Measurements from ENCODE around the gene DPAGT1. TPM values are rescaled to one million over a fixed set of nuclear protein-coding genes. Genes with fewer than 3 reads are reported as not detected.

Gene DPAGT1
- 16.5 and 20.3 TPM in 2 replicates for total RNA-seq

GRCh38 chr11:119101759-119102423, at the start of gene DPAGT1:
DPAGT1 (minus strand) TSS chr11:119101853; CDS start chr11:119101655, 198 bp downstream.

DNA sequence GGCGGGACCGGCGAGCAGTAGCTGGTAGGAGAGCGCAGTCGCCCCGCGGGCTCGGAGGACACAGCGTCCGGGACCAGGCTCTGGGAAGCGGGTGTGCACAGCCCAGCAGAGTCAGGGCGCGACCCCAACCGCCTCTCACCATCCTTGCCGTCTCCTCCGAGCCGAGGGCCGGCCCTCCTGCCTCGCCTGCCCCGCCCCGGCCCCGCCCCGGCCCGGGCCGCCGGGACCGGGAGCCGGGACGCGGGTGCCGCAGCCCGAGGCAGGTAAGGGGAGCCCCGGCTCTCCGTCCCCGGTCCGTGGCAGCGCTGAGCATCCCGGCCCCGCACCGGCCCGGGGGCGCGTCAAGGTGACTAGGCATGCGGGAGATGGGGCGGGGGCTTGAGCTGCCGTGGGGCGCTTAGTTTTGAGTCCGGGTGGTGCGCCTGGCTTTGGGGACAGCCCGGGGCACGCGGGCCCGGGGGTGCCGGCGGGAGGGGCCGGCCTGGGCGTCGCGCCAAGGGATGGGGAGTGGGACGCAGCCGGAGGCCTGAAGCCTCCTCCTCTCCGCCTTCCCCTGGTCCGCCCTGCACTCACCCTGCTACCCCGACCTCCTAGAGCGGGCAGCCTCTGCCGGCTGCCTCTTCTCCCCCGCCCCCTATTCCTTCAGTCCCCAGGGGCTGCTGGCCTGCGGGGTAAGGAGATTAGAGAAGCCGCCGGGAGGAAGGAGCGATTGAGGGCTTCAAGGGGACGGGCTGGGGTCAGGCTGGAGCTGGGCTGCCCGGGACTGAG, 47.5 kb upstream of the DPAGT1 start, which contains the start of gene ABCG4:
Gene ABCG4 (plus strand): TSS at position 35 of the 768 bp plus-strand sequence. CDS start 914 bp downstream, outside the sequence.

GRCh38 chr11:119121008-119121810, 19.6 kb upstream of the DPAGT1 start, which contains the start of gene HINFP:
HINFP (plus strand) TSS chr11:119121580; CDS start chr11:119126945, 5,365 bp downstream.

GRCh38 chr11:119106564-119107537, 5.2 kb upstream of the DPAGT1 start, which contains the start of gene C2CD2L:
C2CD2L (plus strand) TSS chr11:119107344; CDS start chr11:119107742, 398 bp downstream.

DNA sequence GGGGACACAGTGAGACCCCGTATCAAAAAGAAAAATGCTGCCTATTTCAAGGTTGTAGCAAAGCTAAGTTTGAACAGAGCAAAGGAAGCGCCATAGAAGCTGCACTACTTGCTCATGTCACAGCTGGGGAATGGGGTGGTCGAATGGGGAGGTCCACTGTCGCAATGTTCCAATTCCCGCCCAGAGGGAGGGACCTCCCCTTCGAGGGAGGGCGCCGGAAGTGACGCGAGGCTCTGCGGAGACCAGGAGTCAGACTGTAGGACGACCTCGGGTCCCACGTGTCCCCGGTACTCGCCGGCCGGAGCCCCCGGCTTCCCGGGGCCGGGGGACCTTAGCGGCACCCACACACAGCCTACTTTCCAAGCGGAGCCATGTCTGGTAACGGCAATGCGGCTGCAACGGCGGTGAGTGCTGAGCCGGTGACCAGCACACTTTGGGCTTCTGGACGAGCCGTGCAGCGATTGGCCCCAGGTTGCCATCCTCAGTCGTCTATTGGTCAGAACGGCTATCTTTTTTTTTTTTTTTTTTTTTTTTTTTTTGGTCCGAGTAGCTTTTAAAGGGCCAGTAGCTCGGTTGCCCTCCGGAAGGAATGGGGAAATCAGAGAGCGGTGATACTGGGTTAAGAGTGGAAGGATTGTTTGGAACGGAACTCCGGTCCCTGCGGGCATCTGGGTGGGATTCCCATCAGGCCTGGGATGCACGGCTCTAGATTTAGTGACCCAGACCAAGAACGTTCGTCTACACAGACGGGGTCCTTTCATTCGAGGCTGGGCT, 16.8 kb downstream of the DPAGT1 start, which contains the start of gene HMBS:
Gene HMBS (plus strand): TSS at position 219 of the 774 bp plus-strand sequence. CDS start 153 bp downstream, at position 372.

DNA sequence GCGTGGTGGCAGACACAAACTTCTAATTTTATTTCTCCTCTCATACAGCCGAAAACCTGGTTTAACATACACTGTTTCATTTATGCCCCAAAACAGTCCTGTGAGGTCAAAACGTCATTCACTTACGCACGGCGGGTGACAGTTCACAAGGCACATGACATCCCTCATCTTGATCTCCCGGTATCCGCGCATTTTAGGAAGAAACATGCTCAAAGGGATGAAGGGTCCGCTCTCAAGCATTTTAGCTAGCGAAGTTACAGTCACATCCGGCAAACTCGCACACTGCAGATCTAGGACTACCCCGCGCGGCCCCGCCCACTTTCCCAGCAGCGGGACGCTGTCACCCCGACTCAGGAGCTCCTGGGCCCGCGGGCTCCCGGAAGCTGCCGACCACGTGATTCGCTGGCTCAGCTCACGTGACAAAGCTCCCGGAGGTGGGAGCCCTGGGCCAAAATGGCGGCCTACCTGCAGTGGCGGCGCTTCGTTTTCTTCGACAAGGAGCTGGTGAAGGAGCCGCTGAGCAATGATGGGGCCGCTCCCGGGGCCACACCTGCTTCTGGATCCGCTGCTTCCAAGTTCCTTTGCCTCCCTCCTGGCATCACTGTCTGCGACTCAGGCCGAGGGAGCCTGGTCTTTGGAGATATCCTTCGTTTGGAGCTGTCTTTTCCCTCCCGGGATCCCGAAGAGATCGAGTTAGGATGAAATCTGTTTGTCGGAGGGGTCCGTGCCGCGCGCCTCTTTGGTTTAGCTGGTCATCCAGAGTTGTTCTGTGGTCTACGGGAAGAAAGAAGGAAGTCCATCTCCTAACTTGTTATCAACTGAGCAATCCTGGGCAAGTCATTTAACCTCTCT, 34.1 kb downstream of the DPAGT1 start, which contains the start of gene VPS11:
Gene VPS11 (plus strand): TSS at position 448 of the 852 bp plus-strand sequence. CDS start 6 bp downstream, at position 454.

GRCh38 chr11:119057000-119057769, 44.5 kb downstream of the DPAGT1 start, which contains the start of gene HYOU1:
HYOU1 (minus strand) TSS chr11:119057205; CDS start chr11:119056160, 1,045 bp downstream.

Other genes starting within 250 kb of the DPAGT1 start
- gene CXCR5, start 218.0 kb downstream of the DPAGT1 start, total RNA-seq = not detected in 2 replicates
- gene BCL9L, start 175.9 kb downstream of the DPAGT1 start, total RNA-seq = 13.0 and 19.2 TPM in 2 replicates
- not detected in 2 replicates for gene UPK2, start 145.6 kb downstream of the DPAGT1 start, total RNA-seq
- not detected in 2 replicates for gene FOXR1, start 130.1 kb downstream of the DPAGT1 start, total RNA-seq
- 15.7 and 16.1 TPM in 2 replicates for gene CENATAC, start 103.7 kb downstream of the DPAGT1 start, total RNA-seq
- 1,474 and 2,284 TPM in 2 replicates for gene RPS25, start 83.5 kb downstream of the DPAGT1 start, total RNA-seq
- gene TRAPPC4, start 83.1 kb downstream of the DPAGT1 start, total RNA-seq = 93.9 and 127 TPM in 2 replicates
- gene SLC37A4, start 71.0 kb downstream of the DPAGT1 start, total RNA-seq = 10.9 and 11.0 TPM in 2 replicates
- 183 and 240 TPM in 2 replicates for gene HYOU1, start 44.6 kb downstream of the DPAGT1 start, total RNA-seq
- 17.4 and 26.8 TPM in 2 replicates for gene VPS11, start 34.0 kb downstream of the DPAGT1 start, total RNA-seq
- gene HMBS, start 17.0 kb downstream of the DPAGT1 start, total RNA-seq = 5.9 and 25.1 TPM in 2 replicates
- 5.2 and 5.9 TPM in 2 replicates for gene C2CD2L, start 5.5 kb upstream of the DPAGT1 start, total RNA-seq
- 10.2 and 15.8 TPM in 2 replicates for gene HINFP, start 19.7 kb upstream of the DPAGT1 start, total RNA-seq
- gene ABCG4, start 47.2 kb upstream of the DPAGT1 start, total RNA-seq = 0.19 and 0.28 TPM in 2 replicates
- gene NLRX1, start 66.9 kb upstream of the DPAGT1 start, total RNA-seq = 8.4 and 25.4 TPM in 2 replicates
- gene NHERF4, start 83.6 kb upstream of the DPAGT1 start, total RNA-seq = 0.19 TPM in 1 of 2 replicates, not detected in the other
- 5.6 and 7.1 TPM in 2 replicates for gene CBL, start 104.5 kb upstream of the DPAGT1 start, total RNA-seq
- 54.6 and 130 TPM in 2 replicates for gene MCAM, start 215.3 kb upstream of the DPAGT1 start, total RNA-seq
- 3.7 and 6.5 TPM in 2 replicates for gene RNF26, start 232.7 kb upstream of the DPAGT1 start, total RNA-seq
- 1.5 and 11.0 TPM in 2 replicates for gene C1QTNF5, start 239.0 kb upstream of the DPAGT1 start, total RNA-seq
- under 0.01 TPM in 1 of 2 replicates, not detected in the other for gene MFRP, start 244.9 kb upstream of the DPAGT1 start, total RNA-seq

Measured in regular cardiac myocyte (primary cell).